GM04504 (cell line): Measurements from ENCODE around the gene MSH5.
"Not testable (repeated sequence)": the region's sequence is repeated elsewhere in the genome, so short reads cannot be mapped to it uniquely, and the experiment has no call there.

ENCODE experiments used
- DNase-seq: peaks from one replicate; pipeline ENCODE4 v3.0.0-alpha.2; 2012; ENCODE audit warnings: low read depth

Gene MSH5

DNA sequence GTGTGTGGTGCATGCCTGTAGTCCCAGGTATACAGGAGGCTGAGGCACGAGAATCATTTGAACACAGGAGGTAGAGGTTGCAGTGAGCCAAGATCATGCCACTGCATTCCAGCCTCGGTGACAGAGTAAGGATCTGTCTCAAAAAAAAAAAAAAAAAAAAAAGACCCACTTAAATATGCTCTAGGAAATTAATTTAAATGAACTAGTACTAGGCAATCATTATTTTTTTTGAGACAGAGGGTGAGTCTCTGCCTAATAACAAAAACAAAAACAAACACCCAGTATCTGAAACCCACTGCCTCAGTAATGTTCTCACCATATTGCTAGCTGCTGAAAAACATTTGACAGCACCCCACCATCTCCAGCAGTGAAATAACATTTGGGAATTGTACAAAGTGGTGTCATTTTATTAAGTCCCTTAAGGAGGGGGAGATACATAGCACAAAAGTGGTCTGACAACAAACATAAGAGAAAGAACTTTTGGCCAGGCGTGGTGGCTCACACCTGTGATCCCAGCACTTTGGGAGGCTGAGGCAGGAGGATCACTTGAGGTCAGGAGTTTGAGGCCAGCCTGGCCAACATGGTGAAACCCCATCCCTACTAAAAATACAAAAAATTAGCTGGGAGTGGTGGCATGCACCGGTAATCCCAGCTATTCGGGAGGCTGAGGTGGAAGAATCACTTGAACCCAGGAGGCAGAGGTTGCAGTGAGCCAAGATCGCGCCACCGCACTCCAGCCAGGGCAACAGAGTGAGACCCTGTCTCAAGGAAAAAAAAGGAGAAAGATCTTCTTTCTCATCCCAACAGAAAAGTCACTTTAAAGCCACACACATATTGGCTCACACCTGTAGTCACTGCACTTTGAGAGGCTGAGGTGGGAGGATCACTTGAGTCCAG is 61.5 kb downstream of the MSH5 start:
- not testable (repeated sequence) for DNase-seq

DNA sequence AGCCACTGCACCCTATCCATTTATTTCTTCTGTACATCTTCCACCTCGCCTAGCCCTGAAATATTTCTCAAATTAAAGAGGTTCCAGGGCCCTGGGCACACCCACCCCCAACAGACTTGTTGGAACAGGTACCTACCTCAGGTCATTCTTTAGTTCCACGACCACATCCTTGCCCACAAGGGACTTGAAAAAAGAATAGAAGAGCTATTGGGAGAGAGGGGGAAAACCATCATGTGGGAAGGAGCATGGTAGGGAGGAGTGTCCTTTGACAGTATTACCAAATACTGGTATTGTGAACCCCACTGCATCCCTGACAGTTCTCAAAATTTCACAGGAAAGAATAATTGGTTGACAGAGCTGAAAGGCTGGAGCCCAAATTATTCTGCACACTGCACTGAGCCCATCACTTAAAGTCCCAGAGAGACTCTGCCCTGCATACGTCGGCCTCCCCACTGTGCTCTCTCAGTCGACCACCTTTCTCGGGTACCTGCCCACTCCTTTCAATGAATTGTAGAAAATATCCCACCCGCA is 66.2 kb downstream of the MSH5 start:
- no peak for DNase-seq

DNA sequence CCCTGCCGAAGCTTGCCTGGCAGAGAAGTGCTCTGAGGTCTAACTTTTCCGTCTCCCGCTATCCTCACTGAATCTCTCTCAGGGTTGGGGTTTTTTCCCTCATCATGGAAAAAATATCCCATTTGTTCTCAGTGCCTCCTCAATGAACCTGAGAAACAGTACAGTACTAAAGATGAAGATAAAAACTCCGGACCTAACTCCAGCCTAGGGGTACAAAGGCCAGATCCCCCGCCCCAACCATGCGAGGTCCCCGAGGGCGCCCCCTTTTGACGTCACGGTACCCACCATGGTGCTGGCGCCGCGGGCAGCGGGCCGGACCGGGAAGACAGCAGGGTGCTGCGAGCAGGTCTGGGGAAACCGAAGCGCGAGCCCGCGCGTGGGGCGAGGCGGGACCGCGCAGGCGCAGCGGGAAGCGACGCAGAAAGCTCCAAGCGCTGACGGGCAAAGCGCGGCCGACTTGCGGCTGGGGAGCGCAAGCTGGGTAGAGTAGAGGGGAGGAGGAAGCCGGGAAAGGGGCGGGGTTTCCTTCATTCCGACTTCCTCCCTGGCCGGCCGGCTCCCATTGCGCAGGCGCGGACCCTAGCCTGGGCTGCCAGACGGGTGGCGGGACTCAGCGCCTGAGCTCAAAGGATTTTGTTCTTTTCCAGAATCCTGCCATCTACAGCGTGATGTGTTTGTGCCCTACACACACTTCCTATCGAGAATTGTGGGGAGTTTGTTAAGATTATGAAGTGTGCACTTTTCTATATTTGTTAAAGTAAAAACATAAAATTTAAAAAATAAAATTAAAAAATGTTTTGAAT is 66.9 kb downstream of the MSH5 start, which contains the start of gene LSM2:
Gene LSM2 (minus strand): TSS at position 497 of the 803 bp plus-strand sequence. CDS start 209 bp downstream, at position 288.
- peak; percentile 93 for DNase-seq

DNA sequence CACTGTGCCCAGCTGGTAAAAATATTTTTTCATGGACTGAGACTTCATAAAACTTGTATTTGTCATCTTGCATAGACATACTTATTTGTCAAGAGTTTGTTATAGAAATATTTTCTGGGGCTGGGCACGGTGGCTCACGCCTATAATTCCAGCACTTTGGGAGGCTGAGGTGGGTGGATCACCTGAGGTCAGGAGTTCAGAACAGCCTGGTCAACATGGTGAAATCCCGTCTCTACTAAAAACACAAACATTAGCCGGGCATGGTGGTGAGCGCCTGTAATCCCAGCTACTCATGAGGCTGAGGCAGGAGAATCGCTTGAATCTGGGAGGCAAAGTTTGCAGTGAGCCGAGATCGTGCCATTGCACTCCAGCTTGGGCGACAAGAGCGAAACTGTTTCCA is 68.8 kb downstream of the MSH5 start:
- not testable (repeated sequence) for DNase-seq

DNA sequence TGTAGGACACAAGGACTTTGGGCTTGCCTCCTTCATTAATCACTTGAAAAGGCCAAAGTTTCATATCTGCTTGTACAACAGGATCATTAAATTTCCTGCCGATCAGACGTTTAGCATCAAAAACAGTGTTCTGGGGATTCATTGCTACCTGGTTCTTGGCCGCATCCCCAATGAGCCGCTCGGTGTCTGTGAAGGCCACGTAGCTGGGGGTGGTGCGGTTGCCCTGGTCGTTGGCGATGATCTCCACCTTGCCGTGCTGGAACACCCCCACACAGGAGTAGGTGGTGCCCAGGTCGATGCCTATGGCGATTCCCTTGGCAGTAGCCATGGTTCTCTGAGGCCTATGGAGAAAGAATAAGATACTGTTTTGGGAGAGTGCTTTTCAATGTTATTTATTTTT is 71.8 kb downstream of the MSH5 start:
- no peak for DNase-seq
